Osteoblast (primary cell): ENCODE data around the gene CSRNP2. TPM values are rescaled to one million over a fixed set of nuclear protein-coding genes. Genes with fewer than 3 reads are reported as not detected.
A peak's percentile ranks its signal among the peaks of the same experiment; 100 is the strongest.

ENCODE experiments used
- DNase-seq: peaks from one replicate; pipeline ENCODE4 v3.0.0; 2011; ENCODE audit warnings: low spot score, mixed read lengths; ENCODE audit not compliant: insufficient read length; ENCODE audit errors: missing footprints
- H2AFZ ChIP-seq: 2 replicates; pipeline ENCODE4 v1.6.0; 2011; ENCODE audit warnings: mild to moderate bottlenecking, low read length
- H3K27ac ChIP-seq: 2 replicates; pipeline ENCODE4 v1.5.1; 2011; ENCODE audit warnings: mild to moderate bottlenecking, low read depth, low read length, moderate library complexity
- H3K27me3 ChIP-seq: 2 replicates; pipeline ENCODE4 v1.6.0; 2012; ENCODE audit warnings: mild to moderate bottlenecking, control low read depth, inconsistent platforms, low read length, moderate library complexity; ENCODE audit not compliant: insufficient read depth
- H3K36me3 ChIP-seq: 2 replicates; pipeline ENCODE4 v1.5.1; 2011; ENCODE audit warnings: mild to moderate bottlenecking, low read length, control low read depth, moderate library complexity; ENCODE audit not compliant: insufficient read depth
- H3K4me1 ChIP-seq: 2 replicates; pipeline ENCODE4 v1.5.1; 2011; ENCODE audit warnings: mild to moderate bottlenecking, low read length, control low read depth, moderate library complexity; ENCODE audit not compliant: insufficient read depth
- H3K4me2 ChIP-seq: 2 replicates; pipeline ENCODE4 v1.6.0; 2011; ENCODE audit warnings: mild to moderate bottlenecking, low read length; ENCODE audit not compliant: insufficient read depth
- H3K4me3 ChIP-seq: fragments of 200-600 bp; sonication (generic); 3 replicates; pipeline ENCODE4 v1.5.1; 2012; ENCODE audit warnings: mild to moderate bottlenecking, low read length, inconsistent platforms; ENCODE audit not compliant: insufficient read depth
- H3K79me2 ChIP-seq: 2 replicates; pipeline ENCODE4 v1.6.0; 2012; ENCODE audit warnings: mild to moderate bottlenecking, low read length, control low read depth, inconsistent platforms; ENCODE audit not compliant: insufficient read depth
- H3K9me3 ChIP-seq: 2 replicates; pipeline ENCODE4 v1.5.1; 2011; ENCODE audit warnings: low read depth, low read length, control low read depth
- H4K20me1 ChIP-seq: 2 replicates; pipeline ENCODE4 v1.6.0; 2012; ENCODE audit warnings: mild to moderate bottlenecking, low read length, control low read depth; ENCODE audit not compliant: insufficient read depth
- total RNA-seq: library from RNA; depleted of rRNA; stranded (reverse); fragments of >200 nt; gene quantifications from 2 replicates; pipeline ENCODE4 v1.2.3, GENCODE V29; 2012
- TF ChIP-seq, protein P1 (sequence below): IDR thresholded peaks from 2 replicates; pipeline ENCODE4 v1.5.1; 2011; ENCODE audit warnings: mild to moderate bottlenecking, low read depth, low read length, moderate library complexity; ENCODE audit errors: extremely low read depth

The CSRNP2 gene
- total RNA-seq, 1 donor, result 30.0 TPM

DNA sequence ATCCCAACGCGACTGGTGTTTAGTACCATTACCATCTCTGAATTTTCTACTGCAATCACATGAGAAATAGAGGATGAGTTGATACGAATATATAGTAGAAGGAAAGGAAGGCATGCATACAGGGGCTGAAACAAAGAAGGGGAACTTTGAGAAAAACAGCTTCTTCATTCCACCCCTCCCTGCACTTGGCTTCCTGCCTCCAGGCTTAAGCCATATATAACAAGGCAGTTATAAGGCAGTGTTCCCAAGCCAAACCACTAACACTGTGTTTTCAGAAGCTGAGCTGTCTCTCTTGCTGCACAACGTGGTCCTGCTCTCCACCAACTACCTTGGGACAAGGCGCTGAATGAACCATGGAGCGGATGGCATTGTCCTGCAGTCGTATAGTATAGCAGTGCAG is 24.3 kb downstream of the CSRNP2 start:
- H3K9me3 ChIP-seq, result no peaks in the 10 kb centered on the region
- no peaks in the 10 kb centered on the region for H3K27me3 ChIP-seq
- TF ChIP-seq, protein P1, sequence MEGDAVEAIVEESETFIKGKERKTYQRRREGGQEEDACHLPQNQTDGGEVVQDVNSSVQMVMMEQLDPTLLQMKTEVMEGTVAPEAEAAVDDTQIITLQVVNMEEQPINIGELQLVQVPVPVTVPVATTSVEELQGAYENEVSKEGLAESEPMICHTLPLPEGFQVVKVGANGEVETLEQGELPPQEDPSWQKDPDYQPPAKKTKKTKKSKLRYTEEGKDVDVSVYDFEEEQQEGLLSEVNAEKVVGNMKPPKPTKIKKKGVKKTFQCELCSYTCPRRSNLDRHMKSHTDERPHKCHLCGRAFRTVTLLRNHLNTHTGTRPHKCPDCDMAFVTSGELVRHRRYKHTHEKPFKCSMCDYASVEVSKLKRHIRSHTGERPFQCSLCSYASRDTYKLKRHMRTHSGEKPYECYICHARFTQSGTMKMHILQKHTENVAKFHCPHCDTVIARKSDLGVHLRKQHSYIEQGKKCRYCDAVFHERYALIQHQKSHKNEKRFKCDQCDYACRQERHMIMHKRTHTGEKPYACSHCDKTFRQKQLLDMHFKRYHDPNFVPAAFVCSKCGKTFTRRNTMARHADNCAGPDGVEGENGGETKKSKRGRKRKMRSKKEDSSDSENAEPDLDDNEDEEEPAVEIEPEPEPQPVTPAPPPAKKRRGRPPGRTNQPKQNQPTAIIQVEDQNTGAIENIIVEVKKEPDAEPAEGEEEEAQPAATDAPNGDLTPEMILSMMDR, result no peak
- H3K4me2 ChIP-seq, result no peak overlapping the region
- H3K4me1 ChIP-seq, result peaks cover 3% of the 10 kb centered on the region
- no peak overlapping the region for H3K4me3 ChIP-seq
- H3K36me3 ChIP-seq, result peaks cover 78% of the 10 kb centered on the region
- H4K20me1 ChIP-seq, result peaks cover 5% of the 10 kb centered on the region
- H3K79me2 ChIP-seq, result no peaks in the 10 kb centered on the region
- H2AFZ ChIP-seq, result no peak overlapping the region
- H3K27ac ChIP-seq, result no peak overlapping the region
- DNase-seq, result peak; percentile 75

DNA sequence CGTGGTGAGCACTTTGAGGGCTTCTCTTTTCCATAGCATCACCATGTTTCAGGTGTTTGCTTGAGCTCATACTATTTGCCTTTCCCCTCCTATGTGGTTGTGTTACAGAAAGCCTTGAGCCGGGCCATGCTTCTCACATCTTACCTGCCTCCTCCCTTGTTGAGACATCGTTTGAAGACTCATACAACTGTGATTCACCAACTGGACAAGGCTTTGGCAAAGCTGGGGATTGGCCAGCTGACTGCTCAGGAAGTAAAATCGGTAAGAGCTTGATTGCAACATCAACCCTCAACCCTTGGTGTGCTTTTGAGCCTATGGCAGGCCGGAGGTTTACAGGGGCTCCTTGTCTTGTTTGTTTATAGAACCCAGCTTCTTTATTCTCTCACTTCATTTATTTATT is 27.2 kb downstream of the CSRNP2 start:
- DNase-seq, result peak; percentile 68
- TF ChIP-seq, protein P1, result no peak
- Histone ChIP-seq H3K9me3 (no peaks in the 10 kb centered on the region), H3K4me2 (no peak overlapping the region), H4K20me1 (peaks cover 5% of the 10 kb centered on the region), H3K4me3 (no peak overlapping the region), H3K27me3 (no peaks in the 10 kb centered on the region), H2AFZ (no peak overlapping the region), H3K27ac (no peak overlapping the region), H3K4me1 (peaks cover 3% of the 10 kb centered on the region), H3K36me3 (peaks cover 54% of the 10 kb centered on the region), H3K79me2 (peaks cover 2% of the 10 kb centered on the region)

DNA sequence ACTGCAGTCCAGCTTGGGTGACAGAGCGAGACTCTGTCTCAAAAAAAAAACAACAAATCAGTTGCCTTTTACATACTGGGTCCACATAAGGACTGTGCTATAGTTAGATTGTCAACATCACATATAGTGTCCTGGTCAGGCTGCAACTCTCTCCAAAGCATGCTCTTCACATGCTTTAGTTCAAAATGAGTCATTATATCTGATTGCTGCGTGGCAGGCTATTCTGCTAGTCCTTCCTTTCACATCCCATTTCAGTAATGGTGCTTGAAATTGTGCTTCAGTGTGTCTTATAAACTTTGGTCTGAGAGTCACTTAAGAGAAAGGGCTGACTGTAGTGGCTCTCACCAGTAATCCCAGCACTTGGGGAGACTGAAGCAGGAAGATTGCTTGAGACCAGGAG is 28.3 kb downstream of the CSRNP2 start:
- H4K20me1 ChIP-seq, result peaks cover 5% of the 10 kb centered on the region
- TF ChIP-seq, protein P1, result no peak

DNA sequence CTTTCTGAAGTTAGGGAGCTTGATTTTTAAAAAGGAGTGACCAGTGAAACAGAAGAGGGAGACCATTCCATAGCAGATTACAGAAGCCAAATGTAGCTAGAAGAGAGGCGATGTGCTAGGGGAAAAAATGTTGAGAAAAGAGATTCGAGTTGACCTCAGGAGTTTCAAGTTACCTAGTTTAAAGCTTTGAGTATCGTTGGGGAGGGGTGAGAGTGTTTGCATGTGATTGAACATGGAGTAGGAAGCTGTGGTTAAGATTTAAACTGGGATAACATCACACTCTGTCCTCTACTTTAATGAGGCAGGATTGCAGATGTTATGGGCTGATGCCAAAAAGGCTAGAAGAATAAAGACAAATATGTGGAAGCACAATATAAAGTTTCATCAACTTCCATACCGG is 31.6 kb downstream of the CSRNP2 start:
- peaks cover 22% of the 10 kb centered on the region for H3K79me2 ChIP-seq
- no peak for DNase-seq
- TF ChIP-seq, protein P1, result no peak
- no peak overlapping the region for H3K27ac ChIP-seq
- H4K20me1 ChIP-seq, result no peaks in the 10 kb centered on the region
- H3K4me1 ChIP-seq, result peaks cover 18% of the 10 kb centered on the region
- no peak overlapping the region for H3K4me3 ChIP-seq
- peaks cover 21% of the 10 kb centered on the region for H3K36me3 ChIP-seq
- H2AFZ ChIP-seq, result no peak overlapping the region
- H3K27me3 ChIP-seq, result no peaks in the 10 kb centered on the region
- H3K4me2 ChIP-seq, result no peak overlapping the region
- H3K9me3 ChIP-seq, result no peaks in the 10 kb centered on the region

More for the DNA sequence above, 28.3 kb downstream of the CSRNP2 start:
- peaks cover 44% of the 10 kb centered on the region for H3K36me3 ChIP-seq
- H3K27ac ChIP-seq, result no peak overlapping the region
- peaks cover 3% of the 10 kb centered on the region for H3K4me1 ChIP-seq
- H3K27me3 ChIP-seq, result no peaks in the 10 kb centered on the region
- H2AFZ ChIP-seq, result no peak overlapping the region
- no peak overlapping the region for H3K4me3 ChIP-seq
- no peak overlapping the region for H3K4me2 ChIP-seq
- H3K79me2 ChIP-seq, result peaks cover 6% of the 10 kb centered on the region
- peak; percentile 62 for DNase-seq
- no peaks in the 10 kb centered on the region for H3K9me3 ChIP-seq
